Measurements from ENCODE around the gene PLIN5.
"Not testable (repeated sequence)": the region's sequence is repeated elsewhere in the genome, so short reads cannot be mapped to it uniquely, and the experiment has no call there.

The PLIN5 gene

DNA sequence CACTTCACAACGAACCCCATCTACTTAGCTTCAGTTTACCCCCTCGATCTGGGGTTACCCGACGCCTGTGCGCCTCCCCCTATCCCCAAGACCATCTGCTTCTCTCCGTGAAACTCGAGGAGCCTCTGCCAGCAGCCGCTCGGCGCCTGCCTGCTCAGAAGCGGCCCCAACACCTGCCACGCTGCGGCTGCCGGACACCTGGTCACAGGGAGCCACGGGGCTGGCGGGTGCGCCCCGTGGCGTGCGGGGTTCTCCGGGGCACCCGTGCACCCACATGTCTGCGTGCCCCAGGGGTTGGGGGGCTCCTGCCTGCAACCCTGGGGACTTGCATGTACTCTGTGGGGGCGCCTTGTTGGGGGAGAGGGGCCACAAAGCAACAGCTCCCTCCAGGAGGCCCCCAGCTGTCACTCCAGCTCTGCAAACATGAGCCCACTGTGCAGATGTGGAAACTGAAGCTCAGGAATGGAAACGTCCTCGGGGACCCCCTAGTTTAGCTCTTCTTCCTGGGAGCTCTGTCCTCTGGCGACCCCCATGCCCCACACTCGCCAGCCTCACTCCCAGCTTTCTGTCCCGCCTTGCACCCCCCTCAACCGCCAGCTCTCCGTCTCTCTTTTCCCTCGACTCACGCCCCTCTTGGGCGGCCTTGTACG lies 31.5 kb upstream of the PLIN5 start:
- DNase-seq = no peak

DNA sequence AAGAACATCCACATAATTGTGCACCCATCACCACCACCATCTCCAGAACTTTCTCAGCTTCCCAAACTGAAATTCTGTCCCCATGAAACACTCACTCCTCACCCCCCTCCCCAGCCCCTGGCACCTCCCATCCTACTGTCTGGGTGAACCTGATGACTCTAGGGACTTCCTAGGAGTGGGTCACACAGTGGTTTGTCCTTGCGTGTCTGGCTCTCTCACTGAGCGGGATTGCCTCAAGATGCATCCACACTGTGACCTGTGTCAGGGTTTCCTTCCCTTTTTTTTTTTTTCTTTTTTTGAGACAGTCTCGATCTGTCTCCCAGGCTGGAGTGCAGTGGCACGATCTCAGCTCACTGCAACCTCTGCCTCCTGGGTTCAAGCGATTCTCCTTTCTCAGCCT lies 28.5 kb upstream of the PLIN5 start:
- not testable (repeated sequence) for DNase-seq

GRCh38 chr19:4562085-4562484 lies 27.1 kb upstream of the PLIN5 start:
- DNase-seq = not testable (repeated sequence)

DNA sequence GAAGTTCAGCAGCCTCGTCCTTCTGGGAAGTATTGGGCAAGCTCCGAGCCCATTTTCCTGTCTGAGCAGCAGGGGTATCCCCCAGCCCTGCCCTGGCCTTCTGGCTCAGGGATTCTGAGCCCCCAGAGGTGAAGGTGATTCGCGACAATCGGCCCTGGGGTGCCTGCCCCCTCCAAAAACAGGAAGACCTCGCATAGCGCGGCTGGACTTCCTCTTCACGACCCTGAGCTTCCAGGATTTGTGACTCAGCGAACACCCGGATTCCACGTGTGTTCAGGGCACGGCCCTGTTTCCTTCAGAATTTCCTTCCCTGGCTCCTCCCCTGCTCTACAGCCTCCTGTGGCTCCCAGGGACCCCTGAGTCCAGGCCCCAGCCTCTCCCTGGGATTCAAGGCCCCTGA lies 24.5 kb upstream of the PLIN5 start, which contains the start of gene SEMA6B:
SEMA6B (minus strand) TSS at position 116 of the 400 bp plus-strand sequence. CDS start 1,227 bp downstream, outside the sequence.
- DNase-seq = no peak

- DNase-seq = no peak
Measured at GRCh38 chr19:4557971-4558941, 23.2 kb upstream of the PLIN5 start.

- no peak for DNase-seq
Measured at GRCh38 chr19:4557144-4557970, 22.3 kb upstream of the PLIN5 start.

DNA sequence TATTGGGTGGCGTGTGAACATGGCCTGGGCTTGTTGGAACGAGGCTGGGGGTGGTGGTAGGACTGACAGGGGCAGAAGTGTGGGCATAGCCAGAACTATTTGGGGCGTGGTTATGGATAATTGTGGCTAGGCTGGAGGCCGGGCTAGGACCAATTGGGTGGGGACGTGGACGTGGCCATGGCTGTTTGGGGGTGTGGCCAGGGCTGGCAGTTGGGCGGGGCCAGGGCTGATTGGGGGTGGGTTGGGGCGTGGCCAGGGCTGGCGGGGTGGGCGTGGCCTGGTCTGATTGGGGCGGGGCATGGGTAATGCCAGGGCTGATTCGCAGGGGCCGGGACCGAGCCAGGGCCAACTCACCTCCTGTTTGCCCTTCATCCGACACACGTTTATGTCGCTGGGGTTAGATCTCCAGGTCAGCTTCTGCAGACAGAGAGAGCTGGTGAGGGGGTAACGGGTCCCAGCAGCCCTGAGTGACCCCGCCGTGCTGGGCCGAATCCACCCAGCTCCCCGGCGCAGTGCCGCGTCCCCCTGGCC lies 21.6 kb upstream of the PLIN5 start:
- DNase-seq = no peak

DNA sequence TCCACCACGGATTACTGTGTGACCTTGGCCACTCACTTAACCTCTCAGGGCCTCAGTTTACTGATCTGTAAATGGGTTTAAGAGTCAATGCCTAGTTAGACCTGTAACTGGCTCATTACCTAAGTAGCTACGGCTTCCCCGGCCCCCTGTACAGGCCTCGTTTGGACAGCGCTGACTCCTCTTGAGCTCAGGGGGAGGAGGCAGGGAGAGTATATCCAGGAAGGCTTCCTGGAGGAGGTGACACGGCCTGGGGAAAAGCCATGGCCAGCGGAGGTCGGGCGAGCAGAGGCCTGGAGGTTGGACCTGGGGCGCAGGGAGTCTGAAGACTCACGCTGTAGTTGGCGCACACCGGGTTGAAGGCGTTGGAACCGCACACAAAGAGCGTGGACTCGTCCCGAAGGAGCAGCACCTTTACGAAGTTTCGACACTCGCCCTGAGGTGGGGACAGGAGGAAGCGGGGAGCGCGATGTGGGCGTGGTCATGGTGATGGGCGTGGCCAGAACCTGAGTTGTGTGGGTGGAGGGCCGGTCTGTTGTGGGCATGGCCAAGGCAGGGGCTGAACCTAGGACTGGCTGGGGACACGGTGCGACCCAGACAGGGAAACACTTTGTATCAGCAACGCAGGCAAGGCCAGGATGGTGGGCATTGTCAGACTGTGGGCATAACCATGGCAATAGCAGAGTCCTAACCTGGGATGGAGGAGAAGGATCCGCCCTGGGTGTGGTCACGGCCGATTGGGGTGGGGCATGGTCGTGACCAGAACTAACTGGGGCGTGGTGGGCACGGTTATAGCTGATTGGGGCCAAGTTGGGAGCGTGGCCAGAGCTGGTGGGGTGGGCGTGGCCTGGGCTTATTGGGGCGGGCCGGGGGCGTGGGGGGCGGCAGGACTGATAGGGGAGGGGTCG lies 20.9 kb upstream of the PLIN5 start:
- DNase-seq = no peak

- no peak for DNase-seq
Measured at GRCh38 chr19:4554717-4555116, 19.7 kb upstream of the PLIN5 start.

DNA sequence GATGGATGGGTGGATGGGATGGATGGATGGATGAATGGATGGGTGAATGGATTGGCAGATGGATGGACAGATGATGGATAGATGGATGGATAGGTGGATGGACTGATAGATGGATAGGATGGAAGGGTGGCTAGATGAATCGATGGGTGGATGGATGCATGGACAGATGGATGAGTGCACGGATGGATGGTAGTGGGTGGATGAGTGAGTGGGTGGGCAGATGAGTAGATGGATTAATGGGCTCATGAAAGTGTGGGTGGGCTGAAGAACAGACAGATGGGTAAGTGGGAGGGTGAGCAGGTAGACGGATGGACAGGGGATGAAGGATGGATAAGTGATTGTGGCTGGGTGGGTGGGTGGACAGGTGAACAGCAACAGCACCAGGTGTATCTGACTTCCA lies 18.8 kb upstream of the PLIN5 start:
- DNase-seq = no peak

DNA sequence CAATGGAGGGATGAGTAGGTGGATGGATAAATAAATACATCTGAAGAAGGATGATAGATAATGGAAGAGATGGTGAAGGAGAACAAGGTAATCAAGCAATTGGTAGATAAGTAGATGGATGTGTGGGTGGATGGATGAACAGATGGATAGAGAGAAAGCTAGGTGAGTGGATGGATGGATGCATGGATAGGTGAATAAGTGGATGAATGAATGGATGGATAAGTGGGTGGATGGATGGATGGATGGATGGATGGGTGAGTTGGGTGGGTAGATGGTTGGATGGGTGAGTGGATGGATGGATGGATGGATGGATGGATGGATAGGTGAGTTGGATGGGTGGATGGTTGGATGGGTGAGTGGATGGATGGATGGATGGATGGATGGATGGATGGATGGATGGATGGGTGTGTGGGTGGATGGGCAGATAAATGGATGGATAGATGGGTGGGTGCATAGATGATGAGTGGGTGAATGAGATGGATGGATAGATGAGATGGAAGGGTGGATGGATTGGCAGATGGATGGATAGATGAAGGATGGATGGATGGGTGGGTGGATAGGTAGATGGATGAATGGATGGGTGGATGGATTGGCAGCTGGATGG lies 18.2 kb upstream of the PLIN5 start:
- no peak for DNase-seq

DNA sequence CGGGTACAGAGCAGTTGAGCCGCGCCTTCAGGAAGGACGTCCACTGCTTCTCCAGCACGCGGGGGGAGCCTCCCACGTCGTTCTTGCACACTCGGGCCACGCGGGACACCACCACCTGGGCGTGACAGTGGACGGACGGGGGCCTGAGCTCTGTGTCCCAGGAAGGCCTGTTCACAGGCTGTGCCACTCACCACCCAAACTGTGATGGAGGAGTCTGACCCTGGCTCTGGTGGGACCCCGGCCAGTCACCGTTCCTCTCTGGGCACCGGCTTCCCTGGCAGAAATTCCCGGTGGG lies 17.4 kb upstream of the PLIN5 start:
- no peak for DNase-seq

DNA sequence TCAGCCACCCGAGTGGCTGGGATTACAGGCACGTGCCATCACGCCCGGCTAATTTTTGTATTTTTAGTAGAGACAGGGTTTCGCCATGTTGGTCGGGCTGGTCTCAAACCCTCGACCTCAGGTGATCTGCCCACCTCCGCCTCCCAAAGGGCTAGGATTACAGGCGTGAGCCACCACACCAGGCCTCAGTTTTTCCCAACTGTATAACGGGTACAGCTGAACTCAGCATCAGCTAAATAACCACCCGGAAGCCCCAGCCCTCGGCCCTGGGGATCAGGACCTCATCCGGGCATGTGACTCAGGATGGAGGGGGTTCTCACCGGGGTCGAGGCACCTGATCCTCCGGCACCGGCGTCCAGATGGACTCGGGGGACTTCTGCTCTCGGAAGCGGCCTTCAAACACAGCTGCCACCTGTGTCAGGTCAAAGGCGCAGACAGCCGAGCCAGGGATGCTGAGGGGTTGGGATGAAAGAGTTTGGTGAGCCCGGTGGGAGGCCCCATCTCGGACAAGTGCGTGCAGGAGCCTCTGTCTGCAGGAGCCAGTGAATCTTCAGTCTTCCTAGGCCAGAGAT lies 15.5 kb upstream of the PLIN5 start:
- no peak for DNase-seq

DNA sequence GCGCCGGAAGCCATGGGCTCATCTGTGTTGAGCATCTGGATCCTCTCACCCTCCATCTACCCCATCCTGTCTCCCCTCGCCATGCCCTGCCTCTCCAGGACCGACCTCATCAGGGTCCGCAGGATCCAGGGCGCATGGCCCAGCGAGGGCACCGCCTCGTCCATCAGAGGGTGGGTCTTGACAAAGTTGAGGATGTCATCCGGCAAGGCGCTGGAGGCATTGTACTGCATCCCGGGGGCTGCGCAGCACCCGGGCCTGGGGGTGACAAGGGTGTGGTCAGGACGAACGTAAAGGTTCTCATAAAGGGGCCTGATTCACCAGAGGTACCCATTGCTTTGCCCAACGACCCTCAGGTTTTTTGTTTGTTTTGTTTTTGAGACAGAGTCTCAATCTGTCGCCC lies 15.0 kb upstream of the PLIN5 start:
- DNase-seq = no peak

GRCh38 chr19:4548238-4548584 lies 13.2 kb upstream of the PLIN5 start:
- DNase-seq = no peak

GRCh38 chr19:4547303-4548237 lies 12.5 kb upstream of the PLIN5 start:
- no peak for DNase-seq

DNA sequence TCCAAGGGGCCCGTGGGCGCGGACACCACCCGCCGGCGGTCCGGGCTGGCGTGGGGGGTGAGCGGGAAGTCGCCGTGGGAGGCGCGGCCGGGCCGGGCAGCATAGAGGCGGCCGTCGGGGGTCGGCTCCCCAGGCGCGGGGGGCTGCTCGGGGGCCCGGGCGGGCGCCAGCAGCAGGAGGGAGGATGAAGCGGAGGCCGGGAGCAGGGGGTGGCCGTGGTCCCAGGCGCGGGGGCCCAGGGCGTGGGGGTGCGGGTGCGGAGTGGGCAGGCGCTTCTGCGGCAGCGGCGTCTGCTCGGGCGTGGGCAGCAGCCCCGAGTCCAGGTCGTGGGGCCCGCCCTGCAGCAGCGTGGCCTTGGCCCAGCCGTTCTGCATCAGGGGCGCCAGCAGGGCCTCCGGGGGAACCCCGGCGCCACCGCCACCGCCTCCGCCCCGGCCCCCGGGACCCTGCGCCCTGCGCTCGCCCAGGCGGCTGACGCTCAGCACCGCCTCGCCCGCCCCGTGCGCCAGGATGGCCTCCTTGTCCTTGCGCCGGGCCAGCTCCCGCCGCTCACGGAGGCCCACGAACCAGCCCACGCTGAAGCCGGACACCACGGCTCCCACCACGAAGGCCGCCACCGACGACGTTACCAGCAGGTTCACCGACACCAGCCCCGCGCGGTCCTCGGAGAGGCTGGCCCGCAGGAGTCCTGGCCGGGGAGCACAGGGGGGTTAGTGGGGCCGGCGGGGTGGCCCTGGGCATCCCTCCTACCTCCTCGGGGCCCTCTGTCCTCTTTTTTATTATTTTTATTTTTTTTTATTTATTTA lies 9.0 kb upstream of the PLIN5 start:
- no peak for DNase-seq

- DNase-seq = no peak
Measured at GRCh38 chr19:4542896-4543841, 8.1 kb upstream of the PLIN5 start.
